NCI-H1105 treated with DMSO at 0.1 percent for 48 hours (cell line): ENCODE data around the gene DLGAP1.
A peak's percentile ranks its signal among the peaks of the same experiment; 100 is the strongest.

Source experiments
- DNase-seq: peaks from one replicate; lab custom pipeline; 2025; lab: John Stamatoyannopoulos, UW

DLGAP1 gene

DNA sequence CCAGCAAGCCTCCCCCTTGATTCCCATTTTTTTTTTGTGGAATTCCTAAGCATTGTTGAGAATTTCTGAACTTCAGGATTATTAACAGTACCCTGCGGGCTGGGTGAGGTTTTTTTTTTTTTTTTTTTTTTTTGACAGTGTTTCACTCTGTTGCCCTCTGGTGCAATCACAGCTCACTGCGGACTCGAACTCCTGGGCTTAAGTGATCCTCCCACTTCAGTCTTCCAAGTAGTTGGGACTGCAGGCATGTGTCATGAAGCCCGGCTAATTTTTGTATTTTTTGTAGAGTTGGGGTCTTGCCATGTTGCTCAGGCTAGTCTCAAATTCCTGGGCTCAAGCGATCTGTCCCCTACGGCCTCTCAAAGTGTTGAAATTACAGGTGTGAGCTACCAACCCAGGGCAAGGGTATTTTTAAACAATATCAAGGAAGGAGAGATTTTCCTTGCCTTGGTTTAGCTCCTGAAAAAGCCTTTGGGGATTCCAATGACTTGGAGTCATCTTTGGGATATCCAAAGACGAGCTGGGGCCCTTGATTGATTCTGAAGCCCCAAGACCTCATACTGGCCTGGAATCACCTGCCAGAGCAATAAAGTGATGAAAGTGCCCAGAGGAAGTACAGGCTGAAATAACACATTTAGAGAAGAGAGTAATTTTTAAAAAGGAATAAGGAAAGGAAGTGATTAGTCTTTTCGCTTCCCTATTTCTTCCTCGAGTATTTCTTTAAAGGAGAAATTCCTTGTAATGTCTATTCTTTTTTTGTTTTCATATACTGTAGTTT, 764.9 kb downstream of the DLGAP1 start:
- DNase-seq, result no peak

DNA sequence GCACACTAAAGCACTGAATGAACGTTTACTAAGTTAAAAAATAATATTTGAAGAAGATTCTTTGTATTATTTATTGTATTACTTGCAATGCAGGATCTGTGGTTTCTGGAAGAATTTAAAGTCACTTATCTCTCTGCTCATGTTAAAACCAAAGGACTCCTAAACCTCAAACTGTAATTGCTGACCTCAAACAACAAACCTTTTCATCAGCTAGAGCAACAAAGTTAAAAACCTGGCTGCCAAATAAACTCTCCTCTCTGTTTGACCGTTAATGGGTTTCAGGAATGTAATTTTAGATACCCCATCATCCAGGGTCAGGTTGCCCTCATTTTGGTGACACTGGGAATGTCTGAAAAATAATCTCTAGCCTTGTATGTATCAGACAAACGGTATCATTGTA, 766.0 kb downstream of the DLGAP1 start:
- DNase-seq, result no peak

DNA sequence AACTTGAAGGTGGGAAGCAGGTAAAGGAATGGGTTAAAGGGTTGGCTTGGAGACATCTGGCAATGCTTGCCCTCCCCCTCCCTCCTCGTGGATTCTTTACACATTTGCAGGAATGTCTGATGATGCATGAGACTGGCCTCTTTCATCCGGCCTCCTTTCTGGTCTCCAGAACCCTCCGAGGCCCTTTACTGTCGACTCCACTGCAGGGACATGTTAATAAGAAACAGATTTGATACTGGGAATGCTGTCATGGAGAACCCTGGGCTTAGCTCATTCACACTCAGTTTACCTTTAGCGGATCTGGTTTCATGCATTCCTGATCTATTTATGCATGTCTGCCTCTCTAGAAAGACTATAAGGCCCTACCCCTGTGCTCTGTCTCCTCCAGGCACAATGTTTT, 766.4 kb downstream of the DLGAP1 start:
- no peak for DNase-seq

DNA sequence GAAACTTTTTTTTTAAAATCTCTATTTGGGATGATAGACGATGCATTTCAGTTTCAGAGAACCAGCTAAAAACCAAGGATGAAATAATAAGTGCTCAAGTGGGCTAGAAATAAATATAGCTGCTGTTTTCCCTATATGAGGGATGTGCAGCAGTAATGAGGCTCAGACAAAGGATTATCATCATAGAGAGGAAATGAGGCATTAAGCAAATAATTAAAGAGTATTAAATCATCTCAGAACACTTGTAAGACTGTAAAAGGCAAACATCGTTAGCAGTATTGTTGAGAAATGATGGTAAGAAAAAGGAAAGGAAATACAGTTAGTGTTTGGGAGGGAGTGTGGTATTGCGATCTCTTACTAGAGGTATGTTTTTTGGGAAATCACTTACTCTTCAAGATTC, 771.6 kb downstream of the DLGAP1 start:
- peak; percentile 2 for DNase-seq

DNA sequence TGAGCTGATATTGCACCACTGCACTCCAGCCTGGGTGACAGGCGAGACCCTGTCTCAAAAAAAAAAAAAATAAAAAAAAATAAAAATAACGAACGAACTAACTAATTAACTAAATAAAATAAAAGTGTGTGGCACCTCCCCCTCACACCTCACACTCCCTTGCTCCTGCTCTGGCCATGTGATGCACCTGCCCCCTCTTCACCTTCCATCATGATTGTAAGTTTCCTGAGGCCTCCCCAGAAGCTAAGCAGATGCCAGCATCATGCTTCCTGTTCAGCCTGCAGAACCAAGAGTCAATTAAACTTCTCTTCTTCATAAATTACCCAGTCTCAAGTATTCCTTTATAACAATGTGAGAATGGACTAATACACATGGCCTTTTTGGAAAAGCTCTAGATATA, 773.0 kb downstream of the DLGAP1 start:
- no peak for DNase-seq

DNA sequence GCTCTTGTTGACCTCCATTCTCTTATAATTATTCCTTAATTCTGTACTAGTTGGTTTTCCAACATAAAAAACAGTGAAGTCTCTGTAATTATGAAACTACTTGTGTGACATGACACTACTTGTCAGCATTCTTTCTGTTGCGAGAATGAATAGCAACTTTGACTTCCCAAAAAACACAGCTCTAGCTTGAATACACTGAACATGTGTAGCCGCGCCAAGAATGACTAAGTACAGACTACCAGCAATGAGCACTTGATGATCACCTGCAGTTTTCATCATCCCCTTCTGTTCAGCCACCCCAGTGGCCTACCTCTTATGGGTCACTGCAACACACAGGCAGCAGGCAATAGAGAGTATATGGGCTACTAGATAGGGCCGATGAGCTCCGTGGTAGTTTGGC, 775.9 kb downstream of the DLGAP1 start:
- no peak for DNase-seq

DNA sequence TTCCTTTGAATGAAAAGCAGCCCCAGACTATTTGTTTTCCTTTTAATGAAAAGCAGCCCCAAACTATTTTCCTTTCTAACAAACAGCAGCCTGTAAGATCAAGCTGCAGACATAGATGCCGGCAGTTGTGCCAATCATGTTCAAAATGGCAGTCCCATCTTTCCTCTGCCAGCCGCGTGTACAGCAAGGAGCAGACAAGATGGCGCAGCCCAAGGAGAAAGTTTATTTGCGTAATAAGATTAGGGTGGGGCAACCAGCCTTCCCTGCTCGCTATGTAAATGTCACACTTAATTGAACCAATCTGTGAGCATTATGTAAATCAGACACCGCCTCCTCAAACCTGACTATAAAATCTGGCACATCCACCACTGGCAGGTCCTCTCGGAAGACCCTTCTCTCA, 779.1 kb downstream of the DLGAP1 start:
- no peak for DNase-seq

DNA sequence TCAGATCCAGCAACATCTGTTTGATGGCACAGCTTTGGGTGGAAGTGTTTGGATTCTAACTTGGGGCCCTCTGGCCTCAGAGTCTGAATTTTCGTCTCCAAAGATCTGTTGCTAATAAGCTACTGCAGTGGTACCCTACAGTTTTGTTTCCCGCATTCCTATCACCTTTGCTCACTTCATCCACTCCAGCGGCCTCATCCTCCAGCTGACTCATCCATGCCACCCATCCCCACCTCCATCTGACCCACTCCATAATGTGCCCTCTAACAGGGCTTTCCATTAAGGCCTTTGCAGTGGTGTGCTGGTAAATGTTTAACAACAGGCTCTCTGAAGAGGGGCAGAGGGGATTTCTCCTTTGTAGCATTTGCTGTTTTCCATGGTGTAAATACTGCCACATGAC, 779.7 kb downstream of the DLGAP1 start:
- no peak for DNase-seq

DNA sequence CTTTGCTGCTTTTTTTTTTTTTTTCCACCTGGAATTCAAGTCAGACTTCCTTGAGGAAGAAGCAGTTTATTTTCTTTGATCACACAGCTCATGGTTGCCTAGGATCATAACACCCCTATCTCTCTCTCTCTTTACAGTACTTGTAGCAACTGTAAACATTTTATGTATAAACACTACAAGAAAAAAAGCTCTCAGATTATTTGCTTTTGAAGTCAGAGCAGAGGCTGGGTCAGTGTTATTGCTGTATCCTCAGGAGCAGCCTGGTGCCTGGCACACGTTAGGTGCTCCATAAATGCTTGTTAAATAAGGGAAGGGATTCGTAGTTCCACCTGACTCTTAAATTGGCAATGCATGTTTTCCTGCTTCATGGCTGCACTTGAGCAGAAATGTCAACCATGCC, 783.9 kb downstream of the DLGAP1 start:
- DNase-seq, result no peak

DNA sequence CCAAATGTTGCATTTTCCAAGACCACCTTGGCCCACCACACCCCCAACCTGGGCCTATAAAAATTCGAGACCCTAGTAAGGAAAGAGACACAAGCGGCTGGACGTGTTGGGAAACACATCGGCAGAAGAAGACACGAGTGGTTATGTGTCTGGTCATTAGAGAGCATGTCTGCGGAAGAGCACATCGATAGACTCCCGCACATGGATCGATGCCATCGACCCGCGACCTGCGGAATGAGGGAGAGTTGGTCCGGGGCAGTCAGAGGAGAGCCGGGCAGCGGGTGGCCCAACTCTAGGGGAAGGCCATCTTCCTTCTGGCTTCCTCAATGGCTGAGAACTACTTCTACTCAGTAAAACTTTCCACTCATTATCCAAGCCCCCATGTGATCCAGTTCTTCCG, 785.7 kb downstream of the DLGAP1 start:
- DNase-seq, result no peak

DNA sequence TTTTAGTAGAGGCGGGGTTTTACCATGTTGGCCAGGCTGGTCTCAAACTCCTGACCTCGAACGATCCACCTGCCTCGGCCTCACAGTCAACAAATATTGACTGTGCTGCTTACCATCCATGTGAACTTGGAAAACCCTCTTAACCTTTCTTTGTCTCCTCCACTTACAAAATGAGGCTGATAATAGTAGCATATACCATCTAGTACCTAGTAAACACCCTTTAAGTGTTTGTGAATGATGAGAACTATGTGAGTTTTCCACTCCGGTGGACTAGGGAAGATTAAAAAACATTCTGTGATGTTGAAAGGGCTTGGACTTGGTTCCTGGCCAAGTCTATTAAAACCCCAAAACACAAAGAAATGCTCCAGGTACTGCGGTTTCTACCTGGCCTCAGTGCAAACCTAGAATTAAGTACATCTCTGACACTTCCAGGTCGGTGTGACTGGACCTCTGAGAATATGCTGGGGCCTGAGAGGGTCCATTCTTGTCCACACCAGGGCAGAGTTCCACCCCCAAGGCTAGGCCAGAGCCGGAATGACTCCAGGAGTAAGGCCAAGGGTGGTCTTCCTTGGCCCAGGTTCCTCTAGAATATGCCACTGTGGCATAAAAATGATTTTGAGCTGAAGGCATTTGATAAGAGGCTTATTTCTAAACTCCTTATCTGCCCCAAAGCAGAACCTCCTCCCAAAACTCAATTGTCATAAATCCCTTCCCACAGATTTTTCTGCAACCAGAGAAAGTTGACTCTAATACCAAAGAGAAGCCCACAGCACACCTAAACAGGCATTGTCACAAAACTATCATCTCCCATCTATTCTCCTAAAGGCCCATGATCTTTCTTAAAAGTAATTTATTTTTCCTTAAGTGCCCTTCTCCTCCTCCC, 787.6 kb downstream of the DLGAP1 start:
- DNase-seq, result peak; percentile 22

DNA sequence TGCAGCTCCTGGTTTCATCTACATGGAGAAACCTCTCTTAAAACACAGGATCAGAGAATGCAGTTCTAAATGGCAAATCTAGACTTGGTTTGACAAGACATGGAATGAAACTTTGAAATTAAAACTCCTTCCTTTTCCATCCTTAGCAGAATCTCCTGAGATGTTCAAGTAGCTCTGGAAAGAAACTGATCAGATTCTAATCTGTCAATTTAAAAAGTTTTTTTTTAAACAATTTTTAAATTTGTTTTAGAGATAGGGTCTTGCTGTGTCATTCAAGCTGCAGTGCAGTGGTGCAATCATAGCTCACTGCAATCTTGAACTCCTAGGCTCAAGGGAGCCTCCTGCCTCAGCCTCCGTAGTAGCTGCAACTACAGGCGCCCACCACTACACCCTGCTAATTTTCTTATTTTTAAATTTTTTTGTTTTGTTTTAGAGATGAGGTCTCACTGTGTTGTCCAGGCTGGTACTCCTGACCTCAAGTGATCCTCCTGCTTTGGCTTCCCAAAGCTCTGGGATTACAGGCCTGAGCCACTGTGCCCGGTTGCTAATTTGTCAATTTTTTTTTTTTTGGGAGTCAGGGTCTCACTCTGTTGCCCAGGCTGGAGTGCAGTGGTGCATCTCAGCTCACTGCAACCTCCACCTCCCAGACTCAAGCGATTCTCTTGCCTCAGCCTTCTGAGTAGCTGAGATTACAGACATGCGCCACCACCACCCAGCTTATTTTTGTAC, 788.4 kb downstream of the DLGAP1 start:
- DNase-seq, result no peak

DNA sequence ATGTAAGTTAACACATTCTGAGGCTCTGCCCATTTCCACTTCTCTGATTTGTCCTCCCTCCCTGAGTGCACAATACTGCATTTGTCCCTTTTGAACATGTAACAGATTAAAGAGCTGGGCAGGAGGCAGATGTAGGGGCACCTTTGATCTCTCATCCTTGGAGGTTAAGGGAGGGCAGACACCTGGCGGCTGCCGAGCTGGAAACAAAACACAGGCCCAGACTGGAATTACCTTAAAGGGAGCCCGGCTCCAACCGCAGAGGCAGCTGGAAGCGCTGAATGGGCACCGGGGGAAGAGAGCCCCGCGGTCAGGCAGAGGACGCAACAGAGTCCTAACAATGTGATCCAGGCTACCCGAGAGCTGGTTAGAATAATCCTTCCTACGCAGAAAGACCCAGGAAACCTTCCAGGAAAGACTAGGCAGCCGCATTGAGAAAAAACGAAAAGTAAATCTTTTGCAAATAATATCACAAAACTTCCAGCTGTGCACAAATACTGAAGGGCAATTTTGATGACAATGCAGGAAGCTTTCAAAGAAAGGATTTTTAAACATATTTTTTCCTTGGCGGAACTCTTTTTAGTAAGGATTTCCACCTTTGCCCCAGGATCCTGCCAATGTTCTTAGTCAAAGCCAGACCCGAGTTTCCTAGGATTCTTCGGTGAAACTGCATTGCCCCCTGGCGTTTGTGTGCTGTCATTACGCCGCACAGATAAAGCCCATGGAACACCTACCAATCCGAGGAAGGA, 789.2 kb downstream of the DLGAP1 start:
- DNase-seq, result peak; percentile 74

DNA sequence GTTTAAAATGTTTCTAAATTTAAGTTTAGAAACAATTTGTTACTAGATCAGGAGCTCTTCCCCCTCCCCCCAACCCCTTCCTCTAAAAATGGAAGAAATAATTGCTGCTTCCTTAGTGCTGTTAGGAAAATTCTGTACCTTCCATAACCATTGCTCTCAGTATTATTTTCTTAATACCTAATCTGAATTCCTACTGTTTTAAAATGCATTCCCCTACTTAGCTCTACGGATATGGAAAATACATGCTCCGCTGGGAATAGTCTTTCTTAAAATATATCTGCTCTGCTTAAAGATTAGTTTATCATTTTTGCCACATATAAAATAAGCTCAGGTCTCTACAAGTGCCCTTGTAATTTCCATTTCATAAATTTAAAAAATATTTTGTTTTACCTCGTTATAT, 789.9 kb downstream of the DLGAP1 start:
- no peak for DNase-seq

DNA sequence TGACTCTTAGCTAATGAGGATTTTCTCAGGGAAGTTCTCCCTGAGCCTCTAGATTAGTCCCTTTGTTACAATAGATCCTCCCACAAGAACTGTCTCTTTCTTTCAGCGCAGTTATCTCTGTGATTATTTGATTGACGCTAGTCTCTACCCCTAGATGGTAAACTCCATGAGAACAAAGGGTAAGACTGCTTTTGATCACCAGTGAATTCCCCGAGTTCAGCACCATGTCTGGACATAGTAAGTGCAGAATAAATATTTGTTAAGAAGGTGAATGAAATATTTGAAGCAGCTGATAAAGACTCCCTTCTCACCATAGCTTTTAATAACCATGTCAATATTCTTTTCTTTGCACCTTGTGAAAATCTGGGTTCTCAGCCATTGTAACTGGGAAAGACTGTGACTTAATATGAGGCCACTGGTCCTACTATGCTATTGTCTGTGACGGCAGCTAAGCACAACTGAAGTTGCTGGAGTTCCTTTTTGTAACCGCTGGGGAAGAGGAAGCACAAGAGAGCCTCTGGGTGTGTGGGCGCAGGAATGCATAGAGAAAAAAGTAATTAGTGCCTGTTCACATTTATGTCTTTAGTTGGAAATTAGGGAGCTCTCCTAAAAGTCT, 790.4 kb downstream of the DLGAP1 start:
- DNase-seq, result no peak

DNA sequence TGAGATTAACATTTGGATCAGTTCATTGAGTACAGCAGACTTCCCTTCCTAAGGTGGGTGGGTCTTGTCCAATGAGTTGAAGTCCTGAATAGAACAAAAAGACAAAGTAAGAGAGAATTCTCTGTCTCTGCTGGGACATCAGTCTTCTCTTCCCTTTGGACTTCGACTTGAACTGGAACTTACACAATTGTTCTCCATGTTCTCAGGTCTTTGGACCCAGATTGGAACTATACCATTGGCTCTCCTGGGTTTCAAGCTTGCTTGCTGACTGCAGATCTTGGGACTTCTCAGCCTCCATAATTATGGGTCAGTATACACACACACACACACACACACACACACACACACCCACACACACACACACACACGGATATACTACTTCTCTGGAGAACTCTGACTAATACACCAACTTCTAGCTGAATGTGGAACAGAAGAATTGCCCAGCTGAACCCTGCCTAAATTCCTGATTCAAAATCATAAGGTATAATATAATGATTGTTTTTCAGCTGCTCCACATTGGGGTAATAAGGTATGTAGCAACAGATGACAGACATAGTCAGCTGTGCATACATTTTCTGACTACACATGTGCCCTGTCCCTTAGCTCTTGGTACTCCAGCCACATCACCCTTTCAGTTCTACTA, 791.1 kb downstream of the DLGAP1 start:
- no peak for DNase-seq

DNA sequence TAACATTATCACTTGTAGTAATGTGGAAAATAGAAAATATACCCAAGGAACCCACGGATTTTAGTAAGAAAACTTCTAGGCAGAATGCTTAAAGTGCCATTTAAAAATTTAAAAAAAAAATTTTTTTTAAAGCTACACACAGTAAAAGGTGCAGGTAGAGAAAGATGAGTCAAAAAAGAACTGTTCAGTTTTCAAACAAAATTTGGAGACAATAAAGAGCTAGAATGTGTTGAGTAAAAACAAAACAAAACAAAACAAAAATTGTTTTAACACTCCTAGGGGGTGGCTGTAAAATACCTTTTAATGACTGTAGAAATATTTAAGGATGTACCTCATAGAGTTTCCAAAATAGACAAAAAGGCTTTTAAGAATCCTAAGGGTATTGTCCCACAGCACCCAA, 793.1 kb downstream of the DLGAP1 start:
- DNase-seq, result no peak

DNA sequence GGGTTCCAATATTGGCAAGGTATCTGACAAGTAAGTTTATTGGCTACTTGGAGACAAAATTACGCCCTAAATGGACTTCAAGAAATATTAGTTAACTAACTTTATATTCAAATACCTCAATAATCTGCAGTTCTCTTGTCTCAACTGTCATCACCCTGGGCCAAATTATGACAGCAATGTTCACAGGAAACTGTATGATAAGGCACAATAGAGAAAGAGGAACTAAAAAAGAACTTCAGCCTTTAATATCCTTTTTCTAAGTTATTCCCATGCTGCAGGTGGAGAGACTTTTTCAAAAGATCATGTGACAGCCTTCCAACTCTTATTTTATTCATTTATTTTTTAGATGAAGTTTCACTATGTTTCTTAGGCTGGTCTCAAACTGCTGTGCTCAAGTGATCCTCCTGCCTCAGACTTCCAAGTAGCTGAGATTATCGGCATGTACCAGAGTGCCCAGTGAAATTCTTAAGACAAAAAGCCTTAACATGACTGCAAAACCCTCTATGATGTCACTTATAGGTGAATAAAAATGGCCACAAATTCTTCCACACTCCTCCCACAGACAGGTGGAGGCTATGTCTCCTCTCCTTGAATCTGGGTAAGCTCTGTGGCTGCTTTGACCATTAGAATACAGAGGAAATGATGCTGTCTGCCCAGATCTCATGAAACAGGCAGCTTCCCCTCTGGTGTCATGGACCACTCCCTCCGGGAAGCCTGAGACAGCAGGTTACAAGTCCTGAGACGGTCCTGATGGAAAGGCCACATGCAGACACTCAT, 794.2 kb downstream of the DLGAP1 start:
- DNase-seq, result no peak

DNA sequence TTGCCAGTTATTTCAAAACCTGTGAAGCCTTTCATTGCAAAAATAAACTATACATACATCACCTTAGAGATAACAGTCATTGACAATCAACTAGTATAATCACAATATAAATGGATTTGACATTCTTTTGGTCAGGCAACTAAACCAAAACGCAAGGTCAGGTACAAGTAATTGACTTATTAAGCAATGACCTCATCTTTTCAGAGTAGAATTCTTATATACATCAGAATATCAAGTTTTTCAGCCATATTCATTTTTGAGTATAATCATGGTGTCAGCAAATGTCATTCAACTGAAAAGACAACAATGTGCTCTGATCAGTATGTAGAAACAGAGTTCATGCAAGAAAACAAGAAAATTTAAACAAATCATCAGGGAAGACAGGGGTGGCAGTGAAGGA, 796.6 kb downstream of the DLGAP1 start:
- DNase-seq, result no peak
